Smooth muscle cell (in vitro differentiated cells): ENCODE results near the gene MAFB. TPM values are rescaled to one million over a fixed set of nuclear protein-coding genes. Genes with fewer than 3 reads are reported as not detected.

ENCODE experiments used
- DNase-seq: peaks from one replicate; lab custom pipeline; 2025; ENCODE audit not compliant: unreplicated experiment; lab: John Stamatoyannopoulos, UW
- H2AFZ ChIP-seq: fragments of 200-600 bp; sonication (generic); 2 replicates; pipeline ENCODE4 v1.6.0; 2016; ENCODE audit warnings: antibody characterized with exemption, low read depth, mild to moderate bottlenecking
- H3F3A ChIP-seq: fragments of 200-600 bp; sonication (generic); 2 replicates; pipeline ENCODE4 v1.6.0; 2017; ENCODE audit warnings: antibody characterized with exemption, low read depth
- H3K27ac ChIP-seq: fragments of 200-600 bp; sonication (generic); 2 replicates; pipeline ENCODE4 v1.5.1; 2016; ENCODE audit warnings: low read depth, mild to moderate bottlenecking
- H3K27me3 ChIP-seq: fragments of 200-600 bp; sonication (generic); 2 replicates; pipeline ENCODE4 v1.6.1; 2016; ENCODE audit warnings: low read depth, mild to moderate bottlenecking
- H3K36me3 ChIP-seq: fragments of 200-600 bp; sonication (generic); 2 replicates; pipeline ENCODE4 v1.5.1; 2016; ENCODE audit warnings: low read depth
- H3K4me1 ChIP-seq: fragments of 200-600 bp; sonication (generic); 2 replicates; pipeline ENCODE4 v1.5.1; 2016; ENCODE audit warnings: low read depth
- H3K4me2 ChIP-seq: fragments of 200-600 bp; sonication (generic); 2 replicates; pipeline ENCODE4 v1.6.0; 2016; ENCODE audit warnings: mild to moderate bottlenecking
- H3K4me3 ChIP-seq: fragments of 200-600 bp; sonication (generic); 2 replicates; pipeline ENCODE4 v1.5.1; 2016; ENCODE audit warnings: mild to moderate bottlenecking
- H3K79me2 ChIP-seq: fragments of 200-600 bp; sonication (generic); 2 replicates; pipeline ENCODE4 v1.6.0; 2016; ENCODE audit warnings: low read depth, mild to moderate bottlenecking
- H3K9ac ChIP-seq: fragments of 200-600 bp; sonication (generic); 2 replicates; pipeline ENCODE4 v1.6.0; 2016; ENCODE audit warnings: low read depth
- H3K9me3 ChIP-seq: fragments of 200-600 bp; sonication (generic); replicated peaks from 2 replicates; pipeline ENCODE4 v1.5.1; 2016; ENCODE audit warnings: low read depth
- H4K20me1 ChIP-seq: fragments of 200-600 bp; sonication (generic); 2 replicates; pipeline ENCODE4 v1.6.0; 2016; ENCODE audit warnings: low read depth
- CTCF ChIP-seq: fragments of 200-600 bp; sonication (generic); IDR thresholded peaks from 2 replicates; pipeline ENCODE4 v1.5.1; 2017; ENCODE audit warnings: borderline replicate concordance, mild to moderate bottlenecking, antibody characterized with exemption; ENCODE audit not compliant: insufficient read depth, poor library complexity, severe bottlenecking
- WGBS: methylation state at CpG from one replicate; pipeline ENCODE4 v1.1.7; 2016; ENCODE audit warnings: low lambda C conversion rate; 5-methylcytosine and 5-hydroxymethylcytosine counted together
- polyA plus RNA-seq: library from polyadenylated mRNA; unstranded; fragments of >200 nt; fragmentation: Nextera tagmentation; extraction: Ambion mirVana; gene quantifications from 2 replicates; pipeline ENCODE4 v1.2.1, GENCODE V29; 2016
- total RNA-seq: library from RNA; depleted of rRNA; stranded (reverse); fragments of >200 nt; gene quantifications from 2 replicates; pipeline ENCODE4 v1.2.3, GENCODE V29; 2014

MAFB gene
- total and polyA plus RNA-seq, 2 experiments from 2014 or later = 14.4 to 15.7 TPM

- no peak overlapping the region for H2AFZ ChIP-seq
- 50% methylated on average over 5 of the region's 5 CpGs for WGBS
- no peak overlapping the region for H3K4me3 ChIP-seq
- no peak overlapping the region for H3K4me2 ChIP-seq
- H3K9me3 ChIP-seq = no peaks in the 10 kb centered on the region
- no peaks in the 10 kb centered on the region for H3K36me3 ChIP-seq
- no peaks in the 10 kb centered on the region for H4K20me1 ChIP-seq
- H3K79me2 ChIP-seq = no peaks in the 10 kb centered on the region
- TF ChIP-seq CTCF = no peak
- no peaks in the 10 kb centered on the region for H3F3A ChIP-seq
- peaks cover 7% of the 10 kb centered on the region for H3K4me1 ChIP-seq
- no peak overlapping the region for H3K27ac ChIP-seq
- no peak overlapping the region for H3K9ac ChIP-seq
- H3K27me3 ChIP-seq = no peaks in the 10 kb centered on the region
- DNase-seq = no peak
Measured at GRCh38 chr20:40643891-40644290, 45.1 kb downstream of the MAFB start.

GRCh38 chr20:40641809-40642208, 47.2 kb downstream of the MAFB start:
- Histone ChIP-seq H3K4me1 (peaks cover 7% of the 10 kb centered on the region), H3K36me3 (no peaks in the 10 kb centered on the region), H3K27me3 (no peaks in the 10 kb centered on the region), H3K4me3 (no peak overlapping the region), H2AFZ (no peak overlapping the region), H3K9me3 (no peaks in the 10 kb centered on the region), H3K4me2 (no peak overlapping the region), H4K20me1 (no peaks in the 10 kb centered on the region), H3F3A (no peaks in the 10 kb centered on the region), H3K79me2 (no peaks in the 10 kb centered on the region), H3K27ac (no peak overlapping the region), H3K9ac (no peak overlapping the region)
- 71% methylated on average over 4 of the region's 4 CpGs for WGBS
- TF ChIP-seq CTCF = no peak
- no peak for DNase-seq

- Histone ChIP-seq H3F3A (no peaks in the 10 kb centered on the region), H3K4me3 (no peak overlapping the region), H3K4me2 (no peak overlapping the region), H3K27ac (no peak overlapping the region), H3K9me3 (no peaks in the 10 kb centered on the region), H3K79me2 (no peaks in the 10 kb centered on the region), H4K20me1 (no peaks in the 10 kb centered on the region), H3K9ac (no peak overlapping the region), H3K4me1 (peaks cover 3% of the 10 kb centered on the region), H2AFZ (no peak overlapping the region), H3K27me3 (no peaks in the 10 kb centered on the region), H3K36me3 (no peaks in the 10 kb centered on the region)
- no peak for DNase-seq
- WGBS = 78% methylated on average over 2 of the region's 2 CpGs
- TF ChIP-seq CTCF = no peak
Measured at GRCh38 chr20:40641202-40641601, 47.8 kb downstream of the MAFB start.

GRCh38 chr20:40640667-40641066, 48.4 kb downstream of the MAFB start:
- no peaks in the 10 kb centered on the region for H3K36me3 ChIP-seq
- no peaks in the 10 kb centered on the region for H3K27me3 ChIP-seq
- no peaks in the 10 kb centered on the region for H3K4me1 ChIP-seq
- H3K27ac ChIP-seq = no peak overlapping the region
- no peak for DNase-seq
- H3F3A ChIP-seq = no peaks in the 10 kb centered on the region
- H3K9me3 ChIP-seq = no peaks in the 10 kb centered on the region
- H3K79me2 ChIP-seq = no peaks in the 10 kb centered on the region
- H3K4me3 ChIP-seq = no peak overlapping the region
- H2AFZ ChIP-seq = no peak overlapping the region
- no peak for TF ChIP-seq CTCF
- WGBS = 90% methylated on average over 2 of the region's 2 CpGs
- no peaks in the 10 kb centered on the region for H4K20me1 ChIP-seq
- no peak overlapping the region for H3K9ac ChIP-seq
- no peak overlapping the region for H3K4me2 ChIP-seq
